Activated CD8-positive, alpha-beta memory T cell treated with anti-CD3 and anti-CD28 coated beads for 48 hours (primary cell): Measurements from ENCODE around the gene ACLY.
"Not testable (repeated sequence)": the region's sequence is repeated elsewhere in the genome, so short reads cannot be mapped to it uniquely, and the experiment has no call there.

Experiments
- DNase-seq, 3 experiments: peaks; one replicate each; pipeline ENCODE4 v3.0.0-alpha.2; 2020; ENCODE audit warnings: low read depth in 2 of 3, low spot score in 2 of 3

Gene ACLY

GRCh38 chr17:41874293-41874670 is 44.5 kb downstream of the ACLY start:
- not testable (repeated sequence) for DNase-seq

- DNase-seq, result no peak
These were observed 45.0 kb downstream of the ACLY start for GRCh38 chr17:41873559-41874292.

- no peak for DNase-seq
These were observed 47.0 kb downstream of the ACLY start for GRCh38 chr17:41871789-41872188.

- DNase-seq, result no peak
These were observed 48.1 kb downstream of the ACLY start for GRCh38 chr17:41870627-41871026.

GRCh38 chr17:41870097-41870496 is 48.7 kb downstream of the ACLY start:
- DNase-seq, result no peak

GRCh38 chr17:41869426-41869825 is 49.3 kb downstream of the ACLY start:
- no peak for DNase-seq

- DNase-seq, result no peak
These were observed 50.2 kb downstream of the ACLY start for GRCh38 chr17:41868568-41868967.

- no peak for DNase-seq
These were observed 53.2 kb downstream of the ACLY start for GRCh38 chr17:41865596-41865893.

GRCh38 chr17:41864836-41865595 is 53.7 kb downstream of the ACLY start, which contains the start of gene KLHL11:
KLHL11 (minus strand) TSS chr17:41865423; CDS start chr17:41865370, 53 bp downstream.
- DNase-seq, result peak; percentile 62 to 81 (median 73)

GRCh38 chr17:41864498-41864835 is 54.3 kb downstream of the ACLY start:
- DNase-seq, result peak in 1 of 3 experiments; percentile 40

- DNase-seq, result peak in 1 of 3 experiments; percentile 20
These were observed 55.5 kb downstream of the ACLY start for GRCh38 chr17:41863074-41863848.

GRCh38 chr17:41860254-41860931 is 58.4 kb downstream of the ACLY start:
- DNase-seq, result no peak

GRCh38 chr17:41851382-41851781 is 67.4 kb downstream of the ACLY start:
- DNase-seq, result not testable (repeated sequence)

GRCh38 chr17:41849251-41849990 is 69.3 kb downstream of the ACLY start:
- DNase-seq, result no peak

GRCh38 chr17:41848788-41849187 is 70.0 kb downstream of the ACLY start:
- DNase-seq, result no peak

- no peak for DNase-seq
These were observed 73.8 kb downstream of the ACLY start for GRCh38 chr17:41844971-41845370.

- not testable (repeated sequence) for DNase-seq
These were observed 78.0 kb downstream of the ACLY start for GRCh38 chr17:41840781-41841180.

- not testable (repeated sequence) for DNase-seq
These were observed 79.3 kb downstream of the ACLY start for GRCh38 chr17:41839448-41839847.

- no peak for DNase-seq
These were observed 80.8 kb downstream of the ACLY start, which contains the start of gene KLHL10 for GRCh38 chr17:41837761-41838538. KLHL10 (plus strand) TSS chr17:41837825; CDS start chr17:41837933, 108 bp downstream.
